Lower lobe of right lung (tissue), 2 donors: Measurements from ENCODE around the gene DVL1. TPM values are rescaled to one million over a fixed set of nuclear protein-coding genes. Genes with fewer than 3 reads are reported as not detected.

ENCODE experiments used
- ATAC-seq, 2 donors: fragments of 200-7000 bp; cut with Tn5 transposase; one replicate each; pipeline ENCODE4 v1.9.1; 2020 to 2022; ENCODE audit warnings: mild to moderate bottlenecking in 2 of 2, moderate library complexity in 2 of 2
- DNase-seq: peaks from one replicate; pipeline ENCODE4 v3.0.0-alpha.2; 2020
- H3K27ac ChIP-seq: fragments of 200-600 bp; one replicate; pipeline ENCODE4 v1.8.0; 2022
- H3K27me3 ChIP-seq: fragments of 200-600 bp; one replicate; pipeline ENCODE4 v1.8.0; 2022; ENCODE audit warnings: low read depth
- H3K36me3 ChIP-seq: fragments of 200-600 bp; one replicate; pipeline ENCODE4 v1.8.0; 2022; ENCODE audit warnings: mild to moderate bottlenecking
- H3K4me1 ChIP-seq: fragments of 200-600 bp; one replicate; pipeline ENCODE4 v1.8.0; 2022
- H3K4me3 ChIP-seq: fragments of 200-600 bp; one replicate; pipeline ENCODE4 v1.8.0; 2022; ENCODE audit warnings: mild to moderate bottlenecking
- H3K9me3 ChIP-seq: fragments of 200-600 bp; one replicate; pipeline ENCODE4 v1.8.0; 2022
- intact Hi-C: fragments of 100-400 bp; cut with DNase I; formaldehyde crosslinking; loops from one replicate; pipeline ENCODE4 v1.11.0; 2022
- total RNA-seq: library from RNA; stranded (reverse); fragmentation: NEBNext Ultra II Directional; extraction: Animal tissue kit (Norgen Biotek cat#: 25700); gene quantifications from one replicate; pipeline ENCODE4 v1.2.1, GENCODE V29; 2021
- TF ChIP-seq, protein P1 (sequence below): fragments of 200-600 bp; IDR thresholded peaks from one replicate; pipeline ENCODE4 v1.8.0; 2022; ENCODE audit warnings: antibody characterized with exemption, mild to moderate bottlenecking
- donor health status: DM: no; HTN: yes; CAD: no; lungs with severe emphysema.

Gene DVL1
- total RNA-seq, 1 donor from 2014 or later: 60.4 TPM

DNA sequence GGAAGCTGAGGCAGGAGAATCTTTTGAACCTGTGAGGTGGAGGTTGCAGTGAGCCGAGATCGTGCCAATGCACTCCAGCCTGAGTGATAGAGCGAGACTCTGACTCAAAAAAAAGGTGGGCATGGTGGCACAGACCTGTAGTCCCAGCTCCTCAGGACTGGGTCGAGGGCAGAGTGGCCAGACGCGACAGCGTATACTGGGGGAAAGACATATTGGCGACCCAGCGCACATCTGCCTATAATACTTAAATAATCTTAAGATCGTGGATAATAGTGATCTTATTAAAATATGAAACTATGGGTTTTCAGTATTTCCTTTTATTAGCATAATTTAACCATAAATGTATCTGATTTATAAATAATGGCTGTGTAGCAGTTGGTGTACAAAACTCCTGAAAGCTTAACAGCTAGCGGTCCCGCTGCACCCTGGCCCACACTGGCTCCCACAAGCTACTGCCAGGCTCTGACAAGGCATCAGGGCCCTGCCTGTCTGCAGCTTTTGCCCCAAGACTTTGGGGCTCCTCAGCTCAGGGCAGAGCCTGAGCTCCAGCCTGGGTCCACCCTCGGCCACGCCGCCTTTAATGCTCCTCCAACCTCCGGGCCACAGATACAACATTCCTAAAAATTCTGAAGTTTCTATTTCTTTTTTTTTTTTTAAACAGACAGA is 28.5 kb upstream of the DVL1 start:
- intact Hi-C loops: no loop called here

DNA sequence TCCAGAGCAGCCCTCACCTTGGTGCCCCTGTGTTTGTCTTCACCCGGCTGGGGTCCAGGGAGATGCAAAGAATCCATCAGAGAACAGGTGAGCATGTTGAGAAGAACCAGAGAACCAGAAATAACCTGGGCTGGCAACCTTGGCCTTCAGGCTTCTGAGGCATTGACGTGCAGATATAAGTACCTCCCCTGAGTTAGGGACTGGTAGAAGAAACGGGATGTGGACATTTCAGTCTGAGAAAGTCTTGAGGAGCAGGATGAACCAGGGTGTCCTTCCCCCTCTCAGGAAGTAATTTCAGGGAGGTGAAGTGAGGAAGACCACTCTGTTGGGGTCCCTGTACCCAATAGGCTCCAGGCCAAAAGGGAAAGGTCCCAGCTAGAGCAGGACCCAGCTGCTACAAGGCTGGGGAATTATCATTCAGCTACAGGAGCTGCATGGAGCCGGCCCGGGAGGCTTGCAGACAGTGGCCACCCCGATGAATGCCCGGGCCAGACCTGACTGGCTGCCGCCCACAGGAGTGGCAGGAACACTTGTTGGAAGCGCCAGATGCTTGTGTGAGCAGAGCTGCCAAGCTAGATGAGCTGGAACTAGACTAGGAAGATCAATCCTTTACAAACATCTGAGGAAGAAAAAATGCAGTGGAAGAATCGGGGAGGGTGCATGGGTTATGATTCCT is 27.5 kb upstream of the DVL1 start:
- no peaks in the 10 kb centered on the region for H3K27me3 ChIP-seq
- no peak overlapping the region for H3K27ac ChIP-seq
- H3K36me3 ChIP-seq: peaks cover 25% of the 10 kb centered on the region
- ATAC-seq (no peak), DNase-seq (no peak)
- H3K4me3 ChIP-seq: no peak overlapping the region
- no peaks in the 10 kb centered on the region for H3K9me3 ChIP-seq
- peaks cover 37% of the 10 kb centered on the region for H3K4me1 ChIP-seq
- TF ChIP-seq, protein P1, sequence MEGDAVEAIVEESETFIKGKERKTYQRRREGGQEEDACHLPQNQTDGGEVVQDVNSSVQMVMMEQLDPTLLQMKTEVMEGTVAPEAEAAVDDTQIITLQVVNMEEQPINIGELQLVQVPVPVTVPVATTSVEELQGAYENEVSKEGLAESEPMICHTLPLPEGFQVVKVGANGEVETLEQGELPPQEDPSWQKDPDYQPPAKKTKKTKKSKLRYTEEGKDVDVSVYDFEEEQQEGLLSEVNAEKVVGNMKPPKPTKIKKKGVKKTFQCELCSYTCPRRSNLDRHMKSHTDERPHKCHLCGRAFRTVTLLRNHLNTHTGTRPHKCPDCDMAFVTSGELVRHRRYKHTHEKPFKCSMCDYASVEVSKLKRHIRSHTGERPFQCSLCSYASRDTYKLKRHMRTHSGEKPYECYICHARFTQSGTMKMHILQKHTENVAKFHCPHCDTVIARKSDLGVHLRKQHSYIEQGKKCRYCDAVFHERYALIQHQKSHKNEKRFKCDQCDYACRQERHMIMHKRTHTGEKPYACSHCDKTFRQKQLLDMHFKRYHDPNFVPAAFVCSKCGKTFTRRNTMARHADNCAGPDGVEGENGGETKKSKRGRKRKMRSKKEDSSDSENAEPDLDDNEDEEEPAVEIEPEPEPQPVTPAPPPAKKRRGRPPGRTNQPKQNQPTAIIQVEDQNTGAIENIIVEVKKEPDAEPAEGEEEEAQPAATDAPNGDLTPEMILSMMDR: no peak
- intact Hi-C loops: no loop called here

More for the DNA sequence above, 28.5 kb upstream of the DVL1 start:
- Histone ChIP-seq H3K4me3 (no peak overlapping the region), H3K9me3 (no peaks in the 10 kb centered on the region), H3K27me3 (no peaks in the 10 kb centered on the region), H3K27ac (no peak overlapping the region), H3K4me1 (peaks cover 28% of the 10 kb centered on the region), H3K36me3 (peaks cover 27% of the 10 kb centered on the region)
- ATAC-seq (no peak), DNase-seq (no peak)
- TF ChIP-seq, protein P1: no peak

DNA sequence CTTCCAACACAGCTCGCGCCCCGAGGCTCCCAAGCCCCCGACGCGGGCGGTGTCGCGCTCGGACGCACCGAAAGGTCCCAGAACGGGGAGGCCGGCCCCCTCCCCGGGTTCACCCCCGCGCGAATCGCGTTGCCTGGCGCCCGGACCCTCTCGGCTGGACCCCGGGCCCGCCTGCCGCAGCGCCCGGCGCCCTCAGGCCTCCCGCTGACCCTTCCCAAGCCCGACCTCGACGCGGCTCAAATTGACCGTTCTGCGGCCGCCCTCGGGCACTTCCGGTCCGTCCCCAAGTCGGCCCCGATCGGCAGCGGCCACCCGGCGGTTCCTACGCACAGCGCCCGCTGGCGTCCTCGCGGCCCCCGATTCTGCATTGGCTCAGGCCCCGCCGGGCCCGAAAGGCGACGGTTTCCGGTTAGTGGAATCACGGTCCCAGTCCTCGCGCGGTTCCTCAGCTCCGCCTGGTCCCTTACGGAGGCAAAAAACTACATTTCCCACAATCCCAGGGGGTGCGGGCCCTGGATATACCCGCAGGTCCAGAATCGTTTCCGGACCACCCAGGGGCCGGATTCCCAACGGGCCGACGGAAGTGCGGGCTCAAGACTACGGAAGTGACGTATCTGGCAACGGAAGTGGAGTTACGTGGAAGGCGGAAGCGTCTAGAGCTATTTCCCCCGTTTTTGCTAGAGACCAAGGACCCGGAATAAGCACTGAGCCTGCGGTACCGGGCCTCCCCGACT is 25.9 kb upstream of the DVL1 start, which contains the start of gene AURKAIP1:
AURKAIP1 (minus strand) TSS at position 279 of the 734 bp plus-strand sequence. CDS start 451 bp downstream, outside the sequence.
- DNase-seq: peak; percentile 98
- peak; percentile 95 to 96 for ATAC-seq
- peak within 1 kb of the TSS; percentile 99 for H3K4me3 ChIP-seq
- peaks cover 45% of the 10 kb centered on the region for H3K4me1 ChIP-seq
- peaks cover 18% of the 10 kb centered on the region for H3K36me3 ChIP-seq
- H3K9me3 ChIP-seq: no peaks in the 10 kb centered on the region
- peak within 1 kb of the TSS; percentile 97 for H3K27ac ChIP-seq
- TF ChIP-seq, protein P1: peak; percentile 51
- no peaks in the 10 kb centered on the region for H3K27me3 ChIP-seq
- intact Hi-C loops: no loop called here

DNA sequence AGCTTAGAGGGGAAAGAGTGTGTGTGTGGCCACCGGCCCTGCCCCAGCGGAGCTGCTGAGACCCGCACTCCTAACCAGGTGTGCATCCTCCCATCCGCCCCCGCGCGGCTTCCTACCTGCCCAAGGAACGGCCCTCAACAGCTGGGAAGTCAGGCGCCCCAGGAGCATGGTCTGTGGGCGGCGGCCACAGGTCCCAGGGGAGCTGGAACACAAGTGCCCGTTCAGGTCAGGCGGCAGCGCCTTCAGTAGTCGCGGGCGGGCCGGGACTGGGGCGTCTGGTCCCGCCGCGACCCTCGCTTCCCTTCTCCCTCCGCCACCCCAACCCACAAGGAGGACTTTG is 25.3 kb upstream of the DVL1 start:
- TF ChIP-seq, protein P1: no peak
- Histone ChIP-seq H3K36me3 (peaks cover 18% of the 10 kb centered on the region), H3K27ac (peak overlapping the region; percentile 97), H3K27me3 (no peaks in the 10 kb centered on the region), H3K9me3 (no peaks in the 10 kb centered on the region), H3K4me3 (peak overlapping the region; percentile 99), H3K4me1 (peaks cover 45% of the 10 kb centered on the region)
- intact Hi-C loops: no loop called here
- DNase-seq (peak; percentile 64), ATAC-seq (peak; percentile 0 to 2)

DNA sequence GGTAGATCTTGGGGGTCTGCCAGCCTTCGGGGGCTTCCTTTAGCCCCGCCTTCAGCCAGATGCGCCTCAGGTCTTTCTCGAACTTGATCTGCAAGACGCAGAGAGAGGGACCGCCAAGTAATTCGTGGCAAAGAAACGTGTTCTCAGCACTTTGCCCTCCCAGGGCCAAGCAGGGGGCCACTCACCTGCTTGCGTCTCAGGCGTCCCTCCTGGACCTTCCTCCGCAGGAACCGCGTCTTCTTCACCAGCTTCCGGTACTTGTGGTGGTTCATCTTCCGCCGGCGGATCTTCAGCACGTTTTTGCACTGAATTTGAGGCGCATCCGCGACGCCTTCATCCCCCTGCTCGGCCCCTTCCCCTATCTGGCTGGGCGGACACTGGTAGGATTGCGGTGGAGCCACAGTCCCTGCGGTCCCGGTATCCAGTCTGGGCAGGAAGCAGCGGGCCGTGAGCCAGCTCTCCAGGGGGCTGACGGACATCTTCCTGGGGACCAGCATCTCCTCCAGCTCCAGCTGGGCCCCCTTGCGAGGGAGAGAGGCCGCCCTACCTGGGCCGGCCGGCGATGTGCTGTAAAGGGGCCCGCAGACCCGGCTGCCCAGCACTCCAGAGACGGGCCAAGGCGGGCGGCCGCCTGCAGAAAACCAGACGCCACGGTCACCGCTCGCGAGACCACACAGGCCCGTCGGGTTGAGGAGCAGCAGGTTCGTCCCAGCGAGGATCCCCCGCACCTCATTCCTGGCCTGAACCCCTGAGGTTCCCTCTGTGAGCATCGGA is 24.8 kb upstream of the DVL1 start:
- Histone ChIP-seq H3K9me3 (no peaks in the 10 kb centered on the region), H3K36me3 (peaks cover 18% of the 10 kb centered on the region), H3K4me3 (peak overlapping the region; percentile 99), H3K4me1 (peaks cover 45% of the 10 kb centered on the region), H3K27ac (peak overlapping the region; percentile 97), H3K27me3 (no peaks in the 10 kb centered on the region)
- DNase-seq (no peak), ATAC-seq (no peak)
- intact Hi-C loops: no loop called here
- TF ChIP-seq, protein P1: no peak
